HT1080 (cell line): ENCODE measurements around the gene IDE. TPM values are rescaled to one million over a fixed set of nuclear protein-coding genes. Genes with fewer than 3 reads are reported as not detected.
A peak's percentile ranks its signal among the peaks of the same experiment; 100 is the strongest.
"Not testable (repeated sequence)": the region's sequence is repeated elsewhere in the genome, so short reads cannot be mapped to it uniquely, and the experiment has no call there.

Experiments
- DNase-seq: peaks from one replicate; pipeline ENCODE4 v3.0.0-alpha.2; 2015; ENCODE audit warnings: low read depth
- total RNA-seq: library from RNA; depleted of rRNA; stranded (reverse); fragments of >200 nt; shearing (Covaris generic); gene quantifications from 2 replicates; pipeline ENCODE4 v1.2.3, GENCODE V29; 2014; rRNA removed

IDE gene
- total RNA-seq, 1 experiment from 2014 or later, result 26.0 TPM

DNA sequence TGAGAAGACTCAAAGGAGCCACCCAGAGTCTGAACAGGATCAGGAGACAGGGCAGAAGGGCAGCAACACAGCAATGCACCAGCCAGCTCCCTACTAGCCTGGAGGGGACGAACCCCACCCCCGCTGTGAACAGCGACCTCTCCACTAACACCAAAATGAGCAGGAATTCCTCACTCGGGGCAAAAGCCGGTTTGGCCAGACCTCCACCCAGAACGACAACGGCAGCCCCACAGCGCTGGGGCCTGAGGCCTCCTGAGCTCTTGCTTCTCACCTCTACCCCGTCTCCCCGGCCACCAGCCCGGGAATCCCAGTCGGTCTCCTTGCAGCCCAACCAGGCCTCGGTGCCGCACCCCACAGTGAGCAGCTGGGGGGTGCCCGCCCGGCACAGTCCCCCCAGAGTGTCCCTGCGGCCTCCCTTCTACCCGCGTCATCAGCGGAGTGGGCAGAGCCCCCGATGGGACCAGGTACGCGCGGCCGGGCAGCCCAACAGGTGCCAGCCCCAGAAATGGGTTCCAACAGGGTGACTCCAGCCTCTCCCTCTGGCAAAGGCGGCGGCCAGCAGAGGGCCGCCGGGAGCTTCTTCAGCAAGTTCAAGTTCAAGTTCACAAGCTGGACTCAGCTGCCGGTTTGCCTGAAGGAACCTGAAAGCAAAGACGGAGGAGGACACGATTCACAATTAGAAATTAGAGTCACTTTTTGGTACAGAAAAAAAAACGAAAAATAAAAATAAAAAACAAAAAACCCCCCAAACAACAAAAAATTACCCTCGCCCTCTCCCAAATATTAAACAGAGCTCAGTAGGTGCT, 153.9 kb downstream of the IDE start:
- no peak for DNase-seq

DNA sequence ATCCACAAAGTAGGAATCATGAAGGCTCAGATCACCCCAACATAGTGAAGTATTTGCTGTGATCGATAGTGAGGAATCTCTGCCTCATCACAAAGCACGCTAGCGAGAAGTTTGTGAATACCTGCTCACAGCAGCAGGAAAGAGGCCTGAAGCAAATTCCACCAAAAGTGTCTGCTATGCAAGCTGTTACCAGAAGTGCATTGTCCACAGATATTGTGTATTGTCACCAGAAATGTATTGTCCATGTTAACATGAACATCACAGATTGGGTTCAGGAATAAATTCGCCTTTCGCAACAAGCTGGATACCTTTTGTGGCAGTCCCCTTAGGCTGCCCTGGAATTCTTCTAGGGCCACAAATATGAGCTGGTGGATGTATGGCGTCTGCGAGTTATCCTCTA, 155.0 kb downstream of the IDE start:
- no peak for DNase-seq

DNA sequence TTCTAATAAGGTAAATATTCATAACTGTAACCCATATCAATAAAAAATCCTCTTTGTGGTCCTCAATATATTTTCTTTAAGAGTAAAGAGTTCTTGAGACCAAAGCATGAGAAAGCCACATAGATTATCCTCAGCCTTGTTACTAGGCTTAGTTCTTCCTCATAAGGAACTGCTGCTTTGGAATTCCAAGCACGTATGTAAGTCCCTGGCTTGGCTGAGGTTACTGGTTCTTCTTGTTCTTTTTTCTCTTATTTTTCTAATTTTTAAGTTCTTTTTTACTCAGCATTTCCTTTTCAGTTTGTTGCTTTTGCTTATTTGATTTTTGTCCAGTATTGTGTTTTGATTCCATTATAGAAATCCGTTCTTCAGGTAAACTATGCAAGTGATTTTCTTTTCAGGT, 155.7 kb downstream of the IDE start:
- DNase-seq, result no peak

GRCh38 chr10:92413519-92413918, 160.4 kb downstream of the IDE start:
- peak; percentile 49 for DNase-seq

DNA sequence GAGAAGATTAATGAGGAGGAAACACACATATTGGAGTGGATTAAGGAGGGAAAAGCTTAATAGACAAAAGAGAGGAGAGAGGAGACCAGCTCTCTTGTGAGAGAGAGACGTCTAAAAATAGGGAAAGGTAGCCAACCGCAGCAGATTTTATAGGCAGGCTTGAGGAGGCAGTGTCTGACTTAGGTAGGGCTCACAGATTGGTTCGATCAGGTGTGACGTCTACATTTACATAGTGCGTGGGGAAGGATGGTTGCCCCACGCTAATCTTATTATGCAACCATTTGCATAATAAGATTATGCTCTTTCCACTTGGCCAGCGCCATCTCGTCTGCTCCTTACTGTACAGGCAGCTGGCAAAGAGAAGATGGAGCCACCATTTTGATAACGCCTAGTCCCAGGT, 160.9 kb downstream of the IDE start:
- no peak for DNase-seq

GRCh38 chr10:92411406-92411805, 162.5 kb downstream of the IDE start:
- DNase-seq, result no peak

GRCh38 chr10:92410501-92410900, 163.4 kb downstream of the IDE start:
- no peak for DNase-seq

DNA sequence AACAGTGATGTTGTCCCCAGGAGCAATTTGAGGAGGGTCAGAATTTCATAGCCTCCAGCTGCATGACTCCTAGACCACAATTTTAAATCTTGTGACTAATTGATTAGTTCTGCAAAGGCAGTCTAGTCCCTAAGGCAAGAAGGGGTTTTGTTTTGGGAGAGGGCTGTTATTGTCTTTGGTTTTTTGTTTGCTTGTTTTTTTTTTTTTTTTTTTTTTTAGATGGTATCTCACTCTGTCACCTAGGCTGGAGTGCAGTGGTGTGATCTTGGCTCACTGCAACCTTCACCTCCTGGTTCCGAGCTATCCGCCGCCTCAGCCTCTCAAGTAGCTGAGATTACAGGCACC, 165.9 kb downstream of the IDE start:
- DNase-seq, result no peak

DNA sequence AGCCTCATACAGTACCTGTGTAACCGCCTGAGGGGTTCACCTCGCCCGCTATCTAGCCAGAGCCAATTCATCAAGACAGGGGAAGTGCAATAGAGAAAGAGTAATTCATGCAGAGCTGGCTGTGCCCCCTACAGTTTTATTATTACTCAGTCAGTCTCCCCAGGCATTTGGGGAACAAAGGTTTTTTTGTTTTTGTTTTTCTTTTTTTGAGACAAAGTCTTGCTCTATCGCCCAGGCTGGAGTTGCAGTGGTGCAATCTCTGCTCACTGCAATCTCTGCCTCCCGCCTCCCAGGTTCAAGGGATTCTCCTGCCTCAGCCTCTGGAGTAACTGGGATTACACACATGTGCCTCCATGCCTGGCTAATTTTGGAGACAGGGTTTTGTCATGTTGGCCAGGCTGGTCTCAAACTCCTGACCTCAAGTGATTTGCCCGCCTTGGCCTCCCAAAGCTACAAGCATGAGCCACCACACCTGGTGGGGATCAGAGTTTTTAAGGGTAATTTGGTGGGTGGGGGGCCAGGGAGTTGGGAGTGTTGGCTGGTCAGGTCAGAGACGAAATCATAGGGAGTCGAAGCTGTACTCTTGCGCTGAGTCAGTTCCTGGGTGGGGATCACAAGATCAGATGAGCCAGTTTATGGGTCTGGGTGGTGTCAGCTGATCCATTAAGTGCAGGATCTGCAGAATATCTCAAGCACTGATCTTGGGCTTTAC, 166.4 kb downstream of the IDE start:
- no peak for DNase-seq

DNA sequence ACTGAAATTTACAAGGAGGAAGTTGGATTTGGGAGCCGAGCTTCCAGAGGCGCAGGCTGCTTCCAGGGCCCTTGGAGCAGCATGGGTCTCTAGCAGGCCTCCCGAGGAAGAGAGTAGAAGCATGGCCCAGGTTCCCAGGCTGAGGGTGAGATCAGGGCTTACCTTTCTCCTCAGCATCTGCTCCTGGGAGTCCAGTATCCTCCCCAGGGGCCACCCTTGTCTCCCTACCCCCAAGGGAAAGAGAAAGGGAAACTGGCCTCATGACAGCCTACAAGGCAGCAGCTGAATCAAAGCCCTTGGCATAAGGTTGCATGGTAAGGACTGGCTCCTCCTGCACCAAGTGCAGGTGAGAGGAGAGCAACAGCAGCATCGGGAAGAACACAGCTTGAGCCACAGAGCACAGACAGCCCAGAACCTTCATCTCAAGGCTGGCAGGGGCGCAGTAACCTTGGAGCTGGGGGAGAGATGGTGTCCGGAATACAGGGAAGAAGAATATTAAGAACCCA, 168.4 kb downstream of the IDE start:
- no peak for DNase-seq

DNA sequence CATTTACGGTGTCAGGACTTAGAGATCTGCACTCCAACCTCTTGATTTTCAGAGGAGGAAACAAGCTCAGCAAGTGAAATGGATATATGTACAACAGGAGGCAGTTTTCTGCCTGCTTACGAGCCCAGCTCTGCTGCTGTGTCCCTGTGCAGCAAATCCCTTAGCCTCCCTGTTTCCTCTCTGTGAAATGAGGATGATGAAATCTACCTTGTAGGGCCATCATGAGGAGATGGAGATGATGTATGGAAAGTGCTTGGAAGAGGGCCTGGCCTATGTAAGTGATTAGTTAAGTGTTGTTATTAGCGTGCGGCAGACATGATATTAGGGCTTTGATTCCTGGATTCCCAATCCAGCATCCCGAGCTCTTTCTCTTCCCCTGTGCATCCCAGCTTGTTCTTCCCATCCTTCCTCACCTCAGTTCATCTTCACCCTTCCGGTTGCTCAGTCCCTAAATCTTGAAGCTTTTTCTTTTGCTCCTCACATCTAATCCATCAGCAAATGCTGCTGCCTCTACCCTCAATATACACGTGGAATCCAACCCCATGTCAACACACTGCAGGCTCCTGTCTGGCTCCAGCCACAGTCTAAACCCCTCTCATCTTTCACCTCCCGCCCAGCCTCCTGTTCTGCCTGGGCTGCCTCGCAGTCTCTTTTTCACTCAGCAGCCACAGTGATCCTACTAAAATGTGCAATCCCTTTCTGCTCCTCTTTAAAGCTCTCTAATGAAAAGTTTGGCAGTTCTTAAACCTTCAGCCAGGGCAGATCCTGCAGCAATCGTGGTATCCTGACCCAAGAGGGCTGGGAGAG, 169.1 kb downstream of the IDE start:
- DNase-seq, result no peak

DNA sequence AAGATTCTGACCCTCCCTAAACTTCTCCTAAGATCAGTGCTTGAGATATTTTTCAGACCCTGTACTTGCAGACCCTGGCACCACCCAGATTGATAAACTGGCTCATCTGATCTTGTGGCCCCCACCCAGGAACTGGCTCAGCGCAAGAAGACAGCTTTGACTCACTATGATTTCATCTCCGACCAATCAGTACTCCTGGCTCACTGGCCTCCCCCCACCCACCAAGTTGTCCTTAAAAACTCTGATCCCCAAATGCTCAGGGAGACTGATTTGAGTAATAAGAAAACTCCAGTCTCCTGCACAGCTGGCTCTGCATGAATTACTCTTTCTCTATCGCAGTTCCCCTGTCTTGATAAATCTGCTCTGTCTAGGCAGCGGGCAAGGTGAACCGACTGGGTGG, 171.7 kb downstream of the IDE start:
- not testable (repeated sequence) for DNase-seq

Other genes with a start within 250 kb of the IDE start
- gene KIF11, start 19.0 kb upstream of the IDE start, total RNA-seq, result 36.8 and 37.7 TPM in 2 replicates
- gene HHEX, start 115.9 kb upstream of the IDE start, total RNA-seq, result 2.6 and 2.7 TPM in 2 replicates